Measurements from ENCODE around the gene TMIGD2.

DNA sequence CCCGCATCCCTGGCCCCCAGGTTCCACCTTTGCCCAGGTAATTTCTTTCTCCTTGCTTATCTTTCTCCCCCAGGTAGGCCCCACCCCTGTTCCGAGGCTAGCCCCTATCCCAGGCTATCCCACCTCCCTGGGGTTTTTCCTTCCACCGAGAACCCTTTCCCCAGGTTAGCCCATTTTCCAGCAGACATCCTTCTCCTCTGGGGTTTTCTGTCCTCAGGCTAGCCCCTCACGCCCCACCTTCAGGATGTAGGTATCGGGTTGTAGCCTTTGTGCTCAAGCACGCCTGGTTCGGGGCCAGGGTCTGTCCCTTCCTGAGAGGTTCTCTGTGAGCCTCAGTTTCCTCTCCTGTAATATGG is 3.0 kb upstream of the TMIGD2 start:
- TF ChIP-seq GATA2 (IDR thresholded peaks at IDR 0.05; ENCODE audit: low read depth, low read length) (no peak), GATA3 (IDR thresholded peaks at IDR 0.05; ENCODE audit: low read depth, low read length) (no peak)

All from SH-SY5Y (cell line).